Upper lobe of left lung (tissue), 6 donors: ENCODE data around the gene CDKN2AIP. TPM values are rescaled to one million over a fixed set of nuclear protein-coding genes. Genes with fewer than 3 reads are reported as not detected.
A peak's percentile ranks its signal among the peaks of the same experiment; 100 is the strongest.

Experiments used
- ATAC-seq, 2 donors: fragments of 200-7000 bp; cut with Tn5 transposase; one replicate each; pipeline ENCODE4 v1.9.1; 2022; ENCODE audit warnings: mild to moderate bottlenecking in 2 of 2, moderate library complexity in 2 of 2; ENCODE audit not compliant: low FRiP score in 2 of 2
- DNase-seq, 2 donors: peaks; one replicate each; pipeline ENCODE4 v3.0.0-alpha.2; 2019 to 2020
- H3K27ac ChIP-seq, 4 donors: fragments of 200-600 bp; sonication (generic); one replicate each; pipeline ENCODE4 v1.5.1; 2016 to 2019
- H3K27me3 ChIP-seq, 4 donors: fragments of 200-600 bp; sonication (generic); one replicate each; pipeline ENCODE4 v1.5.1; 2017 to 2019
- H3K36me3 ChIP-seq, 4 donors: fragments of 200-600 bp; sonication (generic); one replicate each; pipeline ENCODE4 v1.5.1; 2016 to 2019
- H3K4me1 ChIP-seq, 4 donors: fragments of 200-600 bp; sonication (generic); one replicate each; pipeline ENCODE4 v1.5.1; 2018 to 2019
- H3K4me3 ChIP-seq, 4 donors: fragments of 200-600 bp; sonication (generic); one replicate each; pipeline ENCODE4 v1.5.1; 2017 to 2019; ENCODE audit warnings: mild to moderate bottlenecking in 2 of 4, moderate library complexity in 1 of 4
- H3K9me3 ChIP-seq, 4 donors: fragments of 200-600 bp; sonication (generic); one replicate each; pipeline ENCODE4 v1.5.1; 2018 to 2019
- CTCF ChIP-seq, 6 experiments: fragments of 450-650 bp in 4 of 6; fragments of 200-600 bp in 2 of 6; sonication (generic) in 2 of 6; IDR thresholded peaks; one replicate each; pipeline ENCODE4 v1.5.1; 2016 to 2019; ENCODE audit warnings: antibody characterized with exemption in 6 of 6
- EP300 ChIP-seq, 4 donors: sonication (generic); formaldehyde crosslinking; IDR thresholded peaks; one replicate each; pipeline ENCODE4 v1.5.1; 2017; ENCODE audit warnings: antibody characterized with exemption in 4 of 4, control low read depth in 2 of 4
- POLR2A ChIP-seq, 4 donors: fragments of 450-650 bp; IDR thresholded peaks; one replicate each; pipeline ENCODE4 v1.5.1; 2016 to 2017; ENCODE audit warnings: antibody characterized with exemption in 4 of 4, mild to moderate bottlenecking in 2 of 4
- POLR2AphosphoS5 ChIP-seq, 2 donors: sonication (generic); formaldehyde crosslinking; IDR thresholded peaks; one replicate each; pipeline ENCODE4 v1.5.1; 2017; ENCODE audit warnings: antibody characterized with exemption in 2 of 2
- WGBS, 2 donors: methylation state at CpG; one replicate each; pipeline ENCODE4 v1.1.5; 2017 to 2018; 5-methylcytosine and 5-hydroxymethylcytosine counted together
- total RNA-seq, 6 donors: library from RNA; depleted of rRNA in 4 of 6; stranded (reverse); fragments of >200 nt in 4 of 6; gene quantifications; one replicate each; pipeline versions ENCODE4 v1.1.0 to v1.2.1, GENCODE V29; 2016 to 2021
- donor health status: DM: no; HTN: no; CAD: no; lungs with moderate emphysema.
- donor health status: DM: no; HTN: yes; CAD: no; lungs with severe emphysema.

Gene CDKN2AIP
- total RNA-seq, 6 donors from 2014 or later, result 7.8 to 25.7 (median 15.6) TPM

GRCh38 chr4:183398298-183399125 is 45.9 kb upstream of the CDKN2AIP start:
- DNase-seq, result peak; percentile 78 to 93
- Histone ChIP-seq H3K27ac (peak overlapping the region; percentile 61 to 74 (median 70)), H3K9me3 (no peaks in the 10 kb centered on the region), H3K27me3 (no peaks in the 10 kb centered on the region), H3K4me1 (peaks cover 9 to 16% (median 11%) of the 10 kb centered on the region in 4 donors), H3K4me3 (peak overlapping the region; percentile 36 to 59 (median 57)), H3K36me3 (no peaks in the 10 kb centered on the region)
- 1 to 2% methylated on average over 43 to 54 of the region's 61 CpGs for WGBS, 2 donors
- ATAC-seq, result peak; percentile 73 to 93
- TF ChIP-seq POLR2A (IDR thresholded peaks at IDR 0.05) (peak in 1 of 4 donors; percentile 27), CTCF (IDR thresholded peaks at IDR 0.05) (peak; percentile 49 to 65 (median 58)), POLR2AphosphoS5 (IDR thresholded peaks at IDR 0.05) (no peak)

- no peaks in the 10 kb centered on the region for H3K36me3 ChIP-seq
- peak overlapping the region in 3 of 4 donors; percentile 36 to 59 (median 59) for H3K4me3 ChIP-seq
- WGBS, 2 donors, result 74 to 87% methylated on average over 15 of the region's 15 CpGs
- H3K27ac ChIP-seq, result no peak overlapping the region
- H3K27me3 ChIP-seq, result no peaks in the 10 kb centered on the region
- ATAC-seq, result peak in 1 of 2 donors; percentile 13
- TF ChIP-seq POLR2AphosphoS5 (IDR thresholded peaks at IDR 0.05), result no peak
- no peak for TF ChIP-seq CTCF (IDR thresholded peaks at IDR 0.05)
- no peak for TF ChIP-seq POLR2A (IDR thresholded peaks at IDR 0.05)
- TF ChIP-seq EP300 (IDR thresholded peaks at IDR 0.05), result no peak
- H3K4me1 ChIP-seq, result peaks cover 9 to 16% (median 11%) of the 10 kb centered on the region in 4 donors
- peak in 1 of 2 donors; percentile 60 for DNase-seq
- no peaks in the 10 kb centered on the region for H3K9me3 ChIP-seq
Measured at GRCh38 chr4:183399126-183399522, 45.3 kb upstream of the CDKN2AIP start.

GRCh38 chr4:183399616-183400015 is 44.8 kb upstream of the CDKN2AIP start:
- no peaks in the 10 kb centered on the region for H3K27me3 ChIP-seq
- H3K36me3 ChIP-seq, result no peaks in the 10 kb centered on the region
- H3K4me1 ChIP-seq, result peaks cover 9 to 16% (median 11%) of the 10 kb centered on the region in 4 donors
- peak in 1 of 2 donors; percentile 9 for ATAC-seq
- no peak overlapping the region for H3K27ac ChIP-seq
- no peaks in the 10 kb centered on the region for H3K9me3 ChIP-seq
- TF ChIP-seq POLR2A (IDR thresholded peaks at IDR 0.05) (no peak), CTCF (IDR thresholded peaks at IDR 0.05) (no peak), POLR2AphosphoS5 (IDR thresholded peaks at IDR 0.05) (no peak), EP300 (IDR thresholded peaks at IDR 0.05) (no peak)
- no peak for DNase-seq
- 71 to 73% methylated on average over 12 of the region's 12 CpGs for WGBS, 2 donors
- H3K4me3 ChIP-seq, result no peak overlapping the region

- no peaks in the 10 kb centered on the region for H3K36me3 ChIP-seq
- H3K4me1 ChIP-seq, result peaks cover 9 to 16% (median 11%) of the 10 kb centered on the region in 4 donors
- DNase-seq (no peak), ATAC-seq (no peak)
- no peaks in the 10 kb centered on the region for H3K9me3 ChIP-seq
- no peaks in the 10 kb centered on the region for H3K27me3 ChIP-seq
- no peak overlapping the region for H3K4me3 ChIP-seq
- 80 to 84% methylated on average over 5 of the region's 5 CpGs for WGBS, 2 donors
- H3K27ac ChIP-seq, result no peak overlapping the region
- no peak for TF ChIP-seq EP300 (IDR thresholded peaks at IDR 0.05)
- TF ChIP-seq CTCF (IDR thresholded peaks at IDR 0.05), result no peak
- no peak for TF ChIP-seq POLR2AphosphoS5 (IDR thresholded peaks at IDR 0.05)
- TF ChIP-seq POLR2A (IDR thresholded peaks at IDR 0.05), result no peak
Measured at GRCh38 chr4:183400035-183400434, 44.4 kb upstream of the CDKN2AIP start.
